ENCODE data around the gene XRRA1. TPM values are rescaled to one million over a fixed set of nuclear protein-coding genes. Genes with fewer than 3 reads are reported as not detected.
A peak's percentile ranks its signal among the peaks of the same experiment; 100 is the strongest.

The XRRA1 gene
- total and polyA plus RNA-seq, 2 of the 13 experiments (the other 11 are each of a cell fraction or from before 2014, with no cell fraction given), result 7.6 to 10.5 TPM

DNA sequence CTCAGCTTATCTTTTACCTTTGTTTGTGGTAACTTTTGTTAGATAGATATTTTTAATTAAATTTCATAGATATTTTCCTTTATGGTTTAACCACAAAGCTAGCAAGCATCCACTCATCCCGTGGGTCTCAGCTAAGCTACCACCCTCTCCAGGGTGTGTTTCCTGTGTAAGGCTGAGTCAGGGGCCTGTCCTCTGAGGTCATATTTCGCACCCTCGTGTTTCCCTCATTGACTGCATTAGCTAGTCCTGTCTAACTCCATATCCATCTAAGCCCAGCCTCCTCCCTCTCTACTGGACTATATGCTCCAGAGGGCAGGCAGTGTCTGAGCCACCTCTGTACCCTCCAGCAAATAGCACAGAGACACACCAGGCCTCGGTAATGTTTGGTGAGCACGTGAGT lies 16.7 kb downstream of the XRRA1 start (continued):
- TF ChIP-seq, protein P1, sequence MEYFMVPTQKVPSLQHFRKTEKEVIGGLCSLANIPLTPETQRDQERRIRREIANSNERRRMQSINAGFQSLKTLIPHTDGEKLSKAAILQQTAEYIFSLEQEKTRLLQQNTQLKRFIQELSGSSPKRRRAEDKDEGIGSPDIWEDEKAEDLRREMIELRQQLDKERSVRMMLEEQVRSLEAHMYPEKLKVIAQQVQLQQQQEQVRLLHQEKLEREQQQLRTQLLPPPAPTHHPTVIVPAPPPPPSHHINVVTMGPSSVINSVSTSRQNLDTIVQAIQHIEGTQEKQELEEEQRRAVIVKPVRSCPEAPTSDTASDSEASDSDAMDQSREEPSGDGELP (IDR thresholded peaks at IDR 0.05; ENCODE audit: borderline replicate concordance, low read depth), result no peak
- TF ChIP-seq, protein P2, sequence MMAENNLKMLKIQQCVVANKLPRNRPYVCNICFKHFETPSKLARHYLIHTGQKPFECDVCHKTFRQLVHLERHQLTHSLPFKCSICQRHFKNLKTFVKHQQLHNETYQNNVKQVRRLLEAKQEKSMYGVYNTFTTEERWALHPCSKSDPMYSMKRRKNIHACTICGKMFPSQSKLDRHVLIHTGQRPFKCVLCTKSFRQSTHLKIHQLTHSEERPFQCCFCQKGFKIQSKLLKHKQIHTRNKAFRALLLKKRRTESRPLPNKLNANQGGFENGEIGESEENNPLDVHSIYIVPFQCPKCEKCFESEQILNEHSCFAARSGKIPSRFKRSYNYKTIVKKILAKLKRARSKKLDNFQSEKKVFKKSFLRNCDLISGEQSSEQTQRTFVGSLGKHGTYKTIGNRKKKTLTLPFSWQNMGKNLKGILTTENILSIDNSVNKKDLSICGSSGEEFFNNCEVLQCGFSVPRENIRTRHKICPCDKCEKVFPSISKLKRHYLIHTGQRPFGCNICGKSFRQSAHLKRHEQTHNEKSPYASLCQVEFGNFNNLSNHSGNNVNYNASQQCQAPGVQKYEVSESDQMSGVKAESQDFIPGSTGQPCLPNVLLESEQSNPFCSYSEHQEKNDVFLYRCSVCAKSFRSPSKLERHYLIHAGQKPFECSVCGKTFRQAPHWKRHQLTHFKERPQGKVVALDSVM (CRISPR knock-in tag; IDR thresholded peaks at IDR 0.05), result no peak
- no peak for TF ChIP-seq TP53 (CRISPR knock-in tag; conservative IDR thresholded peaks at IDR 0.05)

DNA sequence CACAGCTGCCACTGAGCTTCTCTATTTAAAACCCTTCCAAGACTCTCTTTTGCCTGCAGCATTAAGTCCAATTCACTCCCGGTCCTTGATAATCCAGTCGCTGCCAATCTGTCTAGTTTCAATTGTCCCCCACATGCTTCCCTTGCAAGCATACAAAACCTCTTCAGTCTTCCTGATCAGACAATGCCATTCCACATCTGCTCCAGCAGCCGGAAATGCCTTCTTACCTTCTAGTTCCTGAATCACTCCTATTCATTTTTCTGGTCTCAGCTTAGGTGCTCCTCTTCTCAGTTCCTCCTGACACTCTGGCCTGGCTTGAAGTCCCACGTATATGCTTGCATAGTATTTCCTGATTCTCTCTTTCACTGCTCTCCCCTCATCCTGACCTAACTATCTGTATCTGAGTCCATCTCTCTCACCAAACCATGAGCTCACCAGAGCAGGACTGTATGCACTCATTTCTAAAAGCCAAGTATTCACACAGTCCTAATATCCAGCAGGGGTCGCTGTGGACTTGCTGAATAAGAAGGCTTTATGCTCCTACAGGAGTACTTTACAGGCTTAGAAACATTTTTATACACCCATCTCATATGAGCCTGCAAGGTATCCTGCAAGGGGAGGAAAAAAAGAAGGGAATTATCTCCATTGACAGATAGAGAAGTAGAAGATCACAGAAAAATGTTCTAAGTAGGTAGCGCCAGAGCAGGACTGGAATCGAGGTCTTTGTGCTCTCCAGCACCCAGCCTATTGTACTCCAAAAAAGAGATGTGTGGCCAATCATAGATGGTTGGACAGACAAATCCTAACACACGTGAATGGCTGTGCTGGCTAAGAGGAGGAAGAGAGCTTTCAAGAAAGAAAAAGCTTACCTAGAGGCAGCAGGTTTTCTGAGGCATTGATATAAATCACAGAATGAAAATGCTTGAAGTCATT lies 19.2 kb downstream of the XRRA1 start:
- peak; percentile 96 for ATAC-seq
- Histone ChIP-seq H3K27ac (ENCODE audit: extremely low read length, insufficient read depth, low read length) (no peak overlapping the region), H3K4me3 (replicated peaks in 1 of 3; ENCODE audit: insufficient read depth in 1 of 3, low read depth in 2 of 3, low read length in 3 of 3) (no peak overlapping the region), H3K27me3 (ENCODE audit: control insufficient read depth in 1 of 2, insufficient read depth in 2 of 2, low read length in 2 of 2) (no peaks in the 10 kb centered on the region), H4K20me1 (ENCODE audit: insufficient read depth, low read length) (no peaks in the 10 kb centered on the region), H3K4me1 (ENCODE audit: insufficient read depth, low read length) (peaks cover 12% of the 10 kb centered on the region), H3K79me2 (ENCODE audit: insufficient read depth, low read length) (no peaks in the 10 kb centered on the region), H3K36me3 (replicated peaks in 1 of 2; ENCODE audit: control insufficient read depth in 1 of 2, insufficient read depth in 2 of 2, low read length in 2 of 2) (peaks cover 2 to 40% of the 10 kb centered on the region in 2 experiments; a peak in 4 of 5 replicates), H3K9me3 (ENCODE audit: low read length) (no peaks in the 10 kb centered on the region), H3K4me2 (ENCODE audit: low read depth, low read length) (no peak overlapping the region), H2AFZ (ENCODE audit: low read length) (no peak overlapping the region), H3K9ac (ENCODE audit: insufficient read depth, low read depth, low read length) (no peak overlapping the region)
- in situ Hi-C loops (cut with HindIII; ENCODE audit: extremely low pct_ligation_motif_present, low pct_unique_long_range_greater_than_20kb), result loop anchor here (5.0 to 10.0 kb wide), 2 partner anchors 93 to 315 kb away; partner anchors contain the start of gene TPBGL
- intact Hi-C loops (cut with micrococcal nuclease; ENCODE audit: unreplicated experiment), result loop anchor here (1.0 kb wide), 2 partner anchors 103 to 319 kb away; no protein-coding TSS in a partner anchor
- WGBS (ENCODE audit: low lambda C conversion rate), result 63% methylated on average over 8 of the region's 8 CpGs
- peak; percentile 80 for FAIRE-seq
- ChIA-PET CTCF (ENCODE audit: low intra/inter-chr PET ratio, low total read pairs) (interaction anchor here (1.5 to 3.2 kb wide), 3 partner anchors 93 to 319 kb away, joined by 5 to 39 read pairs (median 31); no protein-coding TSS in a partner anchor), POLR2A (interaction anchor here (1.0 kb wide), 1 partner anchor 59 kb away, joined by 3 read pairs; the partner anchor contains the start of gene NEU3)
- DNase-seq (ENCODE audit: low spot score), result peak; percentile 89
- no TSS peak for BruUV-seq (replicated peaks)
- no peak for TF ChIP-seq KLF9 (CRISPR knock-in tag; IDR thresholded peaks at IDR 0.05; ENCODE audit: low read depth)
- TF ChIP-seq CC2D1A (CRISPR knock-in tag; IDR thresholded peaks at IDR 0.05), result no peak
- TF ChIP-seq AHR (CRISPR knock-in tag; IDR thresholded peaks at IDR 0.05), result no peak
- TF ChIP-seq, protein P3, sequence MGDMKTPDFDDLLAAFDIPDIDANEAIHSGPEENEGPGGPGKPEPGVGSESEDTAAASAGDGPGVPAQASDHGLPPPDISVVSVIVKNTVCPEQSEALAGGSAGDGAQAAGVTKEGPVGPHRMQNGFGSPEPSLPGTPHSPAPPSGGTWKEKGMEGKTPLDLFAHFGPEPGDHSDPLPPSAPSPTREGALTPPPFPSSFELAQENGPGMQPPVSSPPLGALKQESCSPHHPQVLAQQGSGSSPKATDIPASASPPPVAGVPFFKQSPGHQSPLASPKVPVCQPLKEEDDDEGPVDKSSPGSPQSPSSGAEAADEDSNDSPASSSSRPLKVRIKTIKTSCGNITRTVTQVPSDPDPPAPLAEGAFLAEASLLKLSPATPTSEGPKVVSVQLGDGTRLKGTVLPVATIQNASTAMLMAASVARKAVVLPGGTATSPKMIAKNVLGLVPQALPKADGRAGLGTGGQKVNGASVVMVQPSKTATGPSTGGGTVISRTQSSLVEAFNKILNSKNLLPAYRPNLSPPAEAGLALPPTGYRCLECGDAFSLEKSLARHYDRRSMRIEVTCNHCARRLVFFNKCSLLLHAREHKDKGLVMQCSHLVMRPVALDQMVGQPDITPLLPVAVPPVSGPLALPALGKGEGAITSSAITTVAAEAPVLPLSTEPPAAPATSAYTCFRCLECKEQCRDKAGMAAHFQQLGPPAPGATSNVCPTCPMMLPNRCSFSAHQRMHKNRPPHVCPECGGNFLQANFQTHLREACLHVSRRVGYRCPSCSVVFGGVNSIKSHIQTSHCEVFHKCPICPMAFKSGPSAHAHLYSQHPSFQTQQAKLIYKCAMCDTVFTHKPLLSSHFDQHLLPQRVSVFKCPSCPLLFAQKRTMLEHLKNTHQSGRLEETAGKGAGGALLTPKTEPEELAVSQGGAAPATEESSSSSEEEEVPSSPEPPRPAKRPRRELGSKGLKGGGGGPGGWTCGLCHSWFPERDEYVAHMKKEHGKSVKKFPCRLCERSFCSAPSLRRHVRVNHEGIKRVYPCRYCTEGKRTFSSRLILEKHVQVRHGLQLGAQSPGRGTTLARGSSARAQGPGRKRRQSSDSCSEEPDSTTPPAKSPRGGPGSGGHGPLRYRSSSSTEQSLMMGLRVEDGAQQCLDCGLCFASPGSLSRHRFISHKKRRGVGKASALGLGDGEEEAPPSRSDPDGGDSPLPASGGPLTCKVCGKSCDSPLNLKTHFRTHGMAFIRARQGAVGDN (CRISPR knock-in tag; IDR thresholded peaks at IDR 0.05), result no peak
- TF ChIP-seq RAD21 (CRISPR knock-in tag; IDR thresholded peaks at IDR 0.05), result peak; percentile 63; the same call in 1 of the 2 replicates
- no peak for TF ChIP-seq ZNF292 (CRISPR knock-in tag; IDR thresholded peaks at IDR 0.05; ENCODE audit: borderline replicate concordance, low read depth)
- peak; percentile 88 for TF ChIP-seq STAG1 (CRISPR knock-in tag; IDR thresholded peaks at IDR 0.05)
- TF ChIP-seq THAP11 (CRISPR knock-in tag; IDR thresholded peaks at IDR 0.05), result 0 out of 2 replicates have a peak, but pooled peaks have one; percentile 14
- TF ChIP-seq SRY (CRISPR knock-in tag; IDR thresholded peaks at IDR 0.05), result no peak
